Measurements from ENCODE around the gene ASPHD2.
A peak's percentile ranks its signal among the peaks of the same experiment; 100 is the strongest.

ASPHD2 gene

GRCh38 chr22:26484360-26484706, 55.3 kb downstream of the ASPHD2 start:
- DNase-seq (ENCODE audit: low read depth in 2 of 2): no peak
- no peak for TF ChIP-seq CTCF (IDR thresholded peaks at IDR 0.05; ENCODE audit: low read depth, low read length)
- H3K4me3 ChIP-seq (replicated peaks in 1 of 2; ENCODE audit: low read depth in 2 of 2, low read length in 2 of 2): peak overlapping the region; percentile 83 to 87

DNA sequence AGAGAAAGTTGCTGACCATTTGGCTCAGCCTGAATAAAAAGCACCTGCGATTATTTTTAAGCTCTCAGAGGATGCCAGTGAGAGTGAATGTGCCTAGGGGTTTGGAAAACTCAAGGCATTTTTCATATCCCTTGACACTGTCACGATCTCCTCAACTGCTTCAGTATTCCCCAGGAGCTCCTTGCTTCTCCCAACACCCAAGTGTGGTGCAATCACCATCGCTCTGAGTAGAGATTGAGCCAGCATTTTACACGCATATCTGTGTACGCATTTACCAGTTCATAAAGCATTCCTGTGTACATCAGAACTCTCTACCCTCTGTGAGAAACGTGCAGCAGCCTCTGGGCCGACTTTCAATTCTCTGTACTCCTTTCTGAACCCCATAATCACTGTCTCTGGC, 56.0 kb downstream of the ASPHD2 start:
- DNase-seq (ENCODE audit: low read depth in 2 of 2): peak in 1 of 2 donors; percentile 13
- no peak overlapping the region for H3K4me3 ChIP-seq (replicated peaks in 1 of 2; ENCODE audit: low read depth in 2 of 2, low read length in 2 of 2)
- no peak for TF ChIP-seq CTCF (IDR thresholded peaks at IDR 0.05; ENCODE audit: low read depth, low read length)

GRCh38 chr22:26485806-26486390, 56.8 kb downstream of the ASPHD2 start:
- H3K4me3 ChIP-seq (replicated peaks in 1 of 2; ENCODE audit: low read depth in 2 of 2, low read length in 2 of 2): no peak overlapping the region
- TF ChIP-seq CTCF (IDR thresholded peaks at IDR 0.05; ENCODE audit: low read depth, low read length): no peak
- DNase-seq (ENCODE audit: low read depth in 2 of 2): no peak

DNA sequence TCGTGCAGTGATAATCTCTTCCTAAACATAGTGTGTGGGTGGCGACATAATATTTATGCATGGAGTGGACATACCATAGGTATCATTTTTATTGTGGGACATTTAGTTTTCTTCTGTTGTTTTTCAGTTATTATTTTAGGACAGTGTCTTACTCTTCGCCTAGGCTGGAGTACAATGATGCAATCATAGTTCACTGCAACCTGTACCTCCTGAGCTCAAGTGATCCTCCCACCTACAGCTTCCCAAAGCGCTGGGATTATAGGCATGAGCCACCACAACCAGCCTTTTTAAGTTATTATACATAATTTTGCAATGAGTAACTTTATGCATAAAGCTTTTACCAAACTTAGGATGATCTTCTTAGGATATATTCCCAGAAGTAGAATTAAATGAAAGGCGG, 57.3 kb downstream of the ASPHD2 start:
- no peak for TF ChIP-seq CTCF (IDR thresholded peaks at IDR 0.05; ENCODE audit: low read depth, low read length)
- no peak for DNase-seq (ENCODE audit: low read depth in 2 of 2)
- no peak overlapping the region for H3K4me3 ChIP-seq (replicated peaks in 1 of 2; ENCODE audit: low read depth in 2 of 2, low read length in 2 of 2)

GRCh38 chr22:26487996-26488395, 58.9 kb downstream of the ASPHD2 start:
- peak in 1 of 2 donors; percentile 39 for DNase-seq (ENCODE audit: low read depth in 2 of 2)
- TF ChIP-seq CTCF (IDR thresholded peaks at IDR 0.05; ENCODE audit: low read depth, low read length): no peak
- H3K4me3 ChIP-seq (replicated peaks in 1 of 2; ENCODE audit: low read depth in 2 of 2, low read length in 2 of 2): no peak overlapping the region

- DNase-seq (ENCODE audit: low read depth in 2 of 2): no peak
- H3K4me3 ChIP-seq (replicated peaks in 1 of 2; ENCODE audit: low read depth in 2 of 2, low read length in 2 of 2): no peak overlapping the region
- no peak for TF ChIP-seq CTCF (IDR thresholded peaks at IDR 0.05; ENCODE audit: low read depth, low read length)
Measured at GRCh38 chr22:26489447-26490036, 60.5 kb downstream of the ASPHD2 start.

- no peak for TF ChIP-seq CTCF (IDR thresholded peaks at IDR 0.05; ENCODE audit: low read depth, low read length)
- DNase-seq (ENCODE audit: low read depth in 2 of 2): no peak
- no peak overlapping the region for H3K4me3 ChIP-seq (replicated peaks in 1 of 2; ENCODE audit: low read depth in 2 of 2, low read length in 2 of 2)
Measured at GRCh38 chr22:26492220-26492619, 63.2 kb downstream of the ASPHD2 start.
